Activated CD4-positive, alpha-beta memory T cell treated with anti-CD3 and anti-CD28 coated beads, Interleukin-2, amount 10 ng/mL, durations not matched to agents 7 days and 5 days (primary cell): ENCODE measurements around the gene NPIPA7. TPM values are rescaled to one million over a fixed set of nuclear protein-coding genes. Genes with fewer than 3 reads are reported as not detected.
"Not testable (repeated sequence)": the region's sequence is repeated elsewhere in the genome, so short reads cannot be mapped to it uniquely, and the experiment has no call there.

ENCODE experiments used
- CTCF ChIA-PET: fragments of 350-600 bp; sonication (Branson Sonifier 250); formaldehyde crosslinking; loops from one replicate; lab custom pipeline; 2021; ENCODE audit warnings: antibody characterized with exemption, inconsistent platforms; lab: Charles Lee
- POLR2A ChIA-PET: fragments of 350-600 bp; sonication (Branson Sonifier 250); formaldehyde crosslinking; loops from one replicate; lab custom pipeline; 2021; ENCODE audit warnings: antibody characterized with exemption; lab: Charles Lee
- DNase-seq: peaks from one replicate; pipeline ENCODE4 v3.0.0-alpha.2; 2020
- H3K27ac Mint-ChIP-seq: one replicate; pipeline ENCODE4 v1.8.0; 2021; ENCODE audit warnings: mild to moderate bottlenecking, mixed read lengths
- H3K27me3 Mint-ChIP-seq: one replicate; pipeline ENCODE4 v1.8.0; 2021; ENCODE audit warnings: mixed read lengths
- H3K36me3 Mint-ChIP-seq: one replicate; pipeline ENCODE4 v1.8.0; 2021; ENCODE audit warnings: low read depth, mixed read lengths
- H3K4me1 Mint-ChIP-seq: one replicate; pipeline ENCODE4 v1.8.0; 2021; ENCODE audit warnings: mixed read lengths
- H3K4me3 Mint-ChIP-seq: one replicate; pipeline ENCODE4 v1.8.0; 2021; ENCODE audit warnings: mild to moderate bottlenecking, mixed read lengths
- H3K9me3 Mint-ChIP-seq: one replicate; pipeline ENCODE4 v1.8.0; 2021; ENCODE audit warnings: mixed read lengths
- total RNA-seq, 2 experiments: library from RNA; stranded (reverse); gene quantifications; one replicate each; pipeline ENCODE4 v1.2.3, GENCODE V29; 2021

NPIPA7 gene
- total RNA-seq, 2 experiments from 2014 or later, result 3.6 to 4.3 TPM

GRCh38 chr16:16374192-16374591, 4.7 kb upstream of the NPIPA7 start:
- POLR2A ChIA-PET, DNase-seq, CTCF ChIA-PET, H3K27me3 Mint-ChIP-seq, H3K36me3 Mint-ChIP-seq, H3K4me1 Mint-ChIP-seq, H3K9me3 Mint-ChIP-seq, H3K4me3 Mint-ChIP-seq, H3K27ac Mint-ChIP-seq: not testable (repeated sequence)

DNA sequence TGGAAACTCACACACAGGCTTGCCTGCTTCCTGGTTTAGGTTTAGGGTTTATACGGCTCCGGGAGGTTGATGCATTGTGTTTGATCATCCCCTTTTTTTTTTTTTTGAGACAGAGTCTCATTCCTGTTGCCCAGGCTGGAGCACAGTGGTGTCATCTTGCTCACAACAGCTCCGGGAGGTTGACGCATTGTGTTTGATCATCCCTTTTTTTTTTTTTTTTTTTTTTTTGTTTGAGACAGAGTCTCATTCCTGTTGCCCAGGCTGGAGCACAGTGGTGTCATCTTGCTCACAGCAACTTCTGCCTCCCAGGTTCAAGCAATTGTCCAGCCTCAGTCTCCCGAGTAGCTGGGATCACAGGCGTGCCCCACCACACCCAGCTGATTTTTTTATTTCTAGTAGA, 20.7 kb downstream of the NPIPA7 start:
- H3K9me3 Mint-ChIP-seq, H3K36me3 Mint-ChIP-seq, POLR2A ChIA-PET, H3K4me3 Mint-ChIP-seq, DNase-seq, H3K27me3 Mint-ChIP-seq, H3K27ac Mint-ChIP-seq, H3K4me1 Mint-ChIP-seq, CTCF ChIA-PET: not testable (repeated sequence)

DNA sequence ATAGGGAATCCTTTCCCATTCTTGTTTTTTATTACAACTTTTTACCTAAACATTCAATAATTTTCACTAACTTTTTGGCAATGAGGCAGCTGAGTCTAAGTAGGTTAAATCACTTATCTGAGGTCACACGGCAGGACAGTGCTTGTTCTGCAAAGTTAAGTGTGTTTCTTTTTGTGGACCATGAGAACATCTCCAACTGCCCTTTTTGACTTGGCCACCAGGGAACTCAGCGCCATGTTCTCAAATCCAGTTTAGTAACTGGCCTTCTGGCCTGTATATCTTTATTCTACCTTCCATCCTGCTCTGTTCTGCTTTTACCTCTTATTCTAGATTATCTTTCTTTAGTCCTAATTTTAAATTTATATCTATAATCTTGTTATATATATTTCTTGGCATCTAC, 23.4 kb downstream of the NPIPA7 start:
- H3K36me3 Mint-ChIP-seq, H3K27me3 Mint-ChIP-seq, DNase-seq, H3K27ac Mint-ChIP-seq, H3K9me3 Mint-ChIP-seq, H3K4me1 Mint-ChIP-seq, CTCF ChIA-PET, H3K4me3 Mint-ChIP-seq, POLR2A ChIA-PET: not testable (repeated sequence)

DNA sequence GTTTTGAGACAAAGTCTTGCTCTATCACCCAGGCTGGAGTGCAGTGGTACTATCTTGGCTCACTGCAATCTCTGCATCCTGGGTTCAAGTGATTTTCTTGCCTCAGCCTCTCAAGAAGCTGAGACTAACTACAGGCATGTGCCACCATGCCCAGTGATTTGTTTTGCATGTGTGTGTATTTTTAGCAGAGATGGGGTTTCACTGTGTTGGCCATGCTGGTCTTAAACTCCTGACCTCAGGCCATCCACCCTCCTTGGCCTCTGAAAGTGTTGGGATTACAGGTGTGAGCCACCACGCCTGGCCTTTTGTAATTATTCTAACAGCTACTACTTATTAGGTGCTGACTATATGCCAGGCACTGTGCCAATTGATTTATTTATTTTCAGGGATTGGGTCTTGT, 25.3 kb downstream of the NPIPA7 start:
- H3K9me3 Mint-ChIP-seq, H3K4me3 Mint-ChIP-seq, H3K36me3 Mint-ChIP-seq, H3K4me1 Mint-ChIP-seq, H3K27ac Mint-ChIP-seq, POLR2A ChIA-PET, DNase-seq, CTCF ChIA-PET, H3K27me3 Mint-ChIP-seq: not testable (repeated sequence)

GRCh38 chr16:16405421-16405820, 26.5 kb downstream of the NPIPA7 start:
- DNase-seq, H3K27me3 Mint-ChIP-seq, H3K4me1 Mint-ChIP-seq, H3K9me3 Mint-ChIP-seq, POLR2A ChIA-PET, H3K36me3 Mint-ChIP-seq, CTCF ChIA-PET, H3K4me3 Mint-ChIP-seq, H3K27ac Mint-ChIP-seq: not testable (repeated sequence)

DNA sequence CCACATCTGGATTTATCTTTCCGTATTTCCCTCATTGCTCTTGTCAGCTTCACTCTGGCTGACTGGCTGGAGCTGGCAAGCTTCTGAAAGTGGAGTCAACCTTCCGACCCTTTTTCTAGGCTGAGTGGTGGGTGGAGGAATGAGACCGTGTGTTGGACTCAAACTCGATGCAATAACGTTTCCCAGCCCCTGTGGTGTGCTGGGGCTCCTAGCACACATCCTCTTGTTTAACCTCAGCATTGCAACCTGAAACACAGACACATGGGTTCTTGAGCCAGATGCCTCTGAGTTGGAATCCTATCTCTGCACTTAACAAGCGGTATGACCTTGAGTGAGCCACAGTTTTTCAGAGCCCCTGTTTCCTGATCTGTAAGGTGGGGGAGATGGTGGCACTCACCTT, 29.5 kb downstream of the NPIPA7 start:
- H3K27me3 Mint-ChIP-seq, H3K4me1 Mint-ChIP-seq, CTCF ChIA-PET, POLR2A ChIA-PET, DNase-seq, H3K4me3 Mint-ChIP-seq, H3K9me3 Mint-ChIP-seq, H3K27ac Mint-ChIP-seq, H3K36me3 Mint-ChIP-seq: not testable (repeated sequence)

GRCh38 chr16:16413773-16414172, 34.8 kb downstream of the NPIPA7 start:
- H3K27ac Mint-ChIP-seq, H3K27me3 Mint-ChIP-seq, DNase-seq, H3K36me3 Mint-ChIP-seq, CTCF ChIA-PET, H3K9me3 Mint-ChIP-seq, POLR2A ChIA-PET, H3K4me1 Mint-ChIP-seq, H3K4me3 Mint-ChIP-seq: not testable (repeated sequence)

- H3K36me3 Mint-ChIP-seq, CTCF ChIA-PET, H3K27me3 Mint-ChIP-seq, POLR2A ChIA-PET, H3K4me1 Mint-ChIP-seq, H3K27ac Mint-ChIP-seq, H3K9me3 Mint-ChIP-seq, DNase-seq, H3K4me3 Mint-ChIP-seq: not testable (repeated sequence)
Measured at GRCh38 chr16:16417071-16417470, 38.1 kb downstream of the NPIPA7 start.

DNA sequence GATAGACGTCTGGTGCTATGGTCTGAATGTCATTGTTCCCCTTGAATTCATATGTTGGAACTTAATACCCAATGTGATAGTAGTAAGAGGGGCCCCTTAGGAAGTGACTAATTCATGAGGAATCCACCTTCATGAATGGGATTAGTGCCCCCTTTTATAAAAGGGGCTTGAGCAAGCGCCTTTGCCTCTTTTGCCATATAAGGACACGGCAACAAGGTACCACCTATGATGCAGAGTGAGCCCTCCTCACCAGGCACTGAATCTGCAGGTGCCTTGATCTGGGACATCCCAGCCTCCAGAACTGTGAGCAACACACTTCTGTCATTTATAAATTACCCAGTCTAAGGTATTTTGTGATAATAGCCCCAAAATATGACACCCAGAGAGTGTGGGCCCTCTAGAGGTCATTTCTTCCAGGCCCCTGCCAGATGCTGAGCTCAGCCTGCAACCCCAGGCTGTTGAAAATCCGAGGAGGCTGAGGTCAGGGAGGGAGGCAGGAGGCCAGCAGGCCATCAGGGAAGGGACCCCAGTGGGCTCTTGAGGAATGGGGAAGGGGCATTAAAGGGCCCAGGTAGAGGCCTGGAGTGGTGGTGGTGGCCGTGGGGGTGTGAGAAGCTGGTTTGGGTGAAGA, 39.1 kb downstream of the NPIPA7 start:
- H3K4me1 Mint-ChIP-seq, H3K9me3 Mint-ChIP-seq, CTCF ChIA-PET, POLR2A ChIA-PET, H3K4me3 Mint-ChIP-seq, H3K27me3 Mint-ChIP-seq, DNase-seq, H3K36me3 Mint-ChIP-seq, H3K27ac Mint-ChIP-seq: not testable (repeated sequence)

DNA sequence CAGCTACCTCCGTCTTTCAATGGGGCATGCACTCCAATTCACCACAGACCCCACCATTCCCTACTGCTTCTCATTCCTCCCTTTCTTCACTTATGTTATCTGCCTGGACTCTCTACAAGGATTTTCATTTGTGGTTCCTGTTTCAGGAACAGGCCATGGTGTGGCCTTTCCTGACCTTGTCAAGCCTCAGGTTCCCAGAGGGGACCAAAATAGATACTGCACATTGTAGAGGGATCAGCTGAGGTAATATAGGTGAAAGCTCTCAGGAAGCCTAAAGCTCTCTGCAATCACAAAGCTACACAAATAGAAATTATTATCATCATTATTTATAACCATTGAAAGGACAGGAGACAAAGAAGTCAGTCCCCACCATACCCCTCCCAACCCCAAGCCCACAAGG, 41.6 kb downstream of the NPIPA7 start:
- POLR2A ChIA-PET, CTCF ChIA-PET, H3K4me1 Mint-ChIP-seq: not testable (repeated sequence)

GRCh38 chr16:16425146-16425545, 46.2 kb downstream of the NPIPA7 start:
- CTCF ChIA-PET, result not testable (repeated sequence)

More for the DNA sequence above, 41.6 kb downstream of the NPIPA7 start:
- H3K9me3 Mint-ChIP-seq, H3K4me3 Mint-ChIP-seq, H3K27ac Mint-ChIP-seq, DNase-seq, H3K27me3 Mint-ChIP-seq, H3K36me3 Mint-ChIP-seq: not testable (repeated sequence)

DNA sequence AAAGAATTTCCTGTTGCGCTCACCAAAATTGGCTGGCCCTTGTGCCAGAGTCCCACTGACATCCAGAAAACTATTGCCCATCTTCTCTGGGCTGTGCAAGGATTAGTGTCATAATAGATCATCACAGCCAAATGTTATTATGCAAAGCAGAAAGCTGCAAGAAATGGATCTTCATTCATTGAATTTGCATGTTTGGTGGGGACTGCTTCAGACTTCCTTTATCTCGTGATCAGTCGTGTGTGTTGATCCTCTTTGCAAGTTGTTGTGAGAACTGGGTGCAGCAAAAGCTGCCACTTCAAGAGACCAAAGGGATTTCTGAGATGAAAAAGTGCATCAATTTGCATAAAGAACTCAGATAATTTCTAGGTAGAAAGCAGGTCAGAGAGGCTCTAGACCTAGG, 52.2 kb downstream of the NPIPA7 start:
- H3K27ac Mint-ChIP-seq, CTCF ChIA-PET, H3K4me3 Mint-ChIP-seq, H3K27me3 Mint-ChIP-seq, H3K9me3 Mint-ChIP-seq, H3K36me3 Mint-ChIP-seq, H3K4me1 Mint-ChIP-seq, DNase-seq, POLR2A ChIA-PET: not testable (repeated sequence)

More at GRCh38 chr16:16425146-16425545, 46.2 kb downstream of the NPIPA7 start:
- POLR2A ChIA-PET, H3K9me3 Mint-ChIP-seq, H3K4me3 Mint-ChIP-seq, DNase-seq, H3K27me3 Mint-ChIP-seq, H3K36me3 Mint-ChIP-seq, H3K4me1 Mint-ChIP-seq, H3K27ac Mint-ChIP-seq: not testable (repeated sequence)

GRCh38 chr16:16434711-16435110, 55.8 kb downstream of the NPIPA7 start:
- H3K9me3 Mint-ChIP-seq, DNase-seq, H3K27ac Mint-ChIP-seq, H3K27me3 Mint-ChIP-seq, CTCF ChIA-PET, POLR2A ChIA-PET, H3K4me1 Mint-ChIP-seq, H3K36me3 Mint-ChIP-seq, H3K4me3 Mint-ChIP-seq: not testable (repeated sequence)

DNA sequence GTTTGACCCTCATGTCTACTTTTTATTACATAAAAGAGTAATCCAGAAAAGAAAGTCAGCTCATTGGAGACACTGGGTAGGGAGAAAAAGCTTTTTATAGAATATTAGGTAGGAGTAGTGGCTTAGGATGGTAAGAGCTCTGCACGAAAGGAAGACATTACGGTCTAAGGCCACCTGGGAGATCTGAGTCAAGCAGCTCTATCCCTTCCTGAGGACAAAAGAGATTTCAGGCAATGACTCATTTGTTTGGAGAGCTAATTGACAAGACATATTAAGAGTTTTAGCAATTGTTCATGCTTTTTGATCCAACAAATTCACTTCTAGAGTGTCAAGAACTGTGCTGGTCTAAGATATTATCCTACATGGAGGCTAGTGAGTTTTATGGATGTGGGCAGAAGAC, 62.5 kb downstream of the NPIPA7 start:
- H3K4me3 Mint-ChIP-seq, H3K4me1 Mint-ChIP-seq, CTCF ChIA-PET, H3K27me3 Mint-ChIP-seq, POLR2A ChIA-PET, DNase-seq, H3K36me3 Mint-ChIP-seq, H3K27ac Mint-ChIP-seq, H3K9me3 Mint-ChIP-seq: not testable (repeated sequence)
